ENCODE measurements around the gene TSPAN16. TPM values are rescaled to one million over a fixed set of nuclear protein-coding genes. Genes with fewer than 3 reads are reported as not detected.
A peak's percentile ranks its signal among the peaks of the same experiment; 100 is the strongest.
"Not testable (repeated sequence)": the region's sequence is repeated elsewhere in the genome, so short reads cannot be mapped to it uniquely, and the experiment has no call there.

Gene TSPAN16
- total RNA-seq, 4 donors from 2014 or later: not detected

- Histone ChIP-seq H3K27me3 (no peaks in the 10 kb centered on the region), H3K27ac (peak overlapping the region; percentile 83 to 88), H3K9me3 (no peaks in the 10 kb centered on the region), H3K4me3 (peak overlapping the region; percentile 71 to 84), H3K4me1 (no peaks in the 10 kb centered on the region), H3K36me3 (no peaks in the 10 kb centered on the region)
- DNase-seq: peak in 1 of 2 donors; percentile 37
- TF ChIP-seq CTCF (IDR thresholded peaks at IDR 0.05) (no peak), POLR2A (IDR thresholded peaks at IDR 0.05) (no peak)
- intact Hi-C loops (cut with DNase I; ENCODE audit: low total_unique reads): no loop called here
Observed at GRCh38 chr19:11338569-11339253, 42.8 kb downstream of the TSPAN16 start.

GRCh38 chr19:11339254-11340098, 43.5 kb downstream of the TSPAN16 start, which contains the start of gene RAB3D:
Gene RAB3D, minus strand, starts transcription at chr19:11339657. Its CDS starts 2,258 bp downstream, at chr19:11337399.
- intact Hi-C loops (cut with DNase I; ENCODE audit: low total_unique reads): no loop called here
- DNase-seq: peak; percentile 94 to 95
- TF ChIP-seq CTCF (IDR thresholded peaks at IDR 0.05) (peak in 1 of 4 experiments; percentile 6), POLR2A (IDR thresholded peaks at IDR 0.05) (peak; percentile 35 to 72)
- H3K4me3 ChIP-seq: peak within 1 kb of the TSS; percentile 71 to 84
- no peaks in the 10 kb centered on the region for H3K9me3 ChIP-seq
- H3K4me1 ChIP-seq: peaks cover 0 to 3% of the 10 kb centered on the region in 2 donors
- H3K27ac ChIP-seq: peak within 1 kb of the TSS; percentile 83 to 88
- no peaks in the 10 kb centered on the region for H3K36me3 ChIP-seq
- no peaks in the 10 kb centered on the region for H3K27me3 ChIP-seq

- H3K9me3 ChIP-seq; intact Hi-C loops (cut with DNase I; ENCODE audit: low total_unique reads); DNase-seq; H3K4me1 ChIP-seq; H3K36me3 ChIP-seq; H3K27me3 ChIP-seq: not testable (repeated sequence)
- Histone ChIP-seq H3K4me3 (peak overlapping the region in 1 of 2 donors; percentile 84), H3K27ac (peak overlapping the region; percentile 83 to 88)
Observed at GRCh38 chr19:11340099-11340467, 44.1 kb downstream of the TSPAN16 start.

- TF ChIP-seq POLR2A (IDR thresholded peaks at IDR 0.05) (no peak), CTCF (IDR thresholded peaks at IDR 0.05) (no peak)
Observed at GRCh38 chr19:11342429-11342828, 46.5 kb downstream of the TSPAN16 start.

GRCh38 chr19:11345122-11345803, 49.3 kb downstream of the TSPAN16 start:
- Histone ChIP-seq H3K9me3 (no peaks in the 10 kb centered on the region), H3K36me3 (no peaks in the 10 kb centered on the region), H3K4me3 (peak overlapping the region; percentile 68 to 94), H3K27ac (peak overlapping the region; percentile 86 to 94), H3K4me1 (peaks cover 0 to 9% of the 10 kb centered on the region in 2 donors), H3K27me3 (no peaks in the 10 kb centered on the region)
- TF ChIP-seq POLR2A (IDR thresholded peaks at IDR 0.05): no peak
- TF ChIP-seq CTCF (IDR thresholded peaks at IDR 0.05): no peak
- no peak for DNase-seq
- intact Hi-C loops (cut with DNase I; ENCODE audit: low total_unique reads): no loop called here

More at GRCh38 chr19:11342429-11342828, 46.5 kb downstream of the TSPAN16 start:
- H3K9me3 ChIP-seq: no peaks in the 10 kb centered on the region
- intact Hi-C loops (cut with DNase I; ENCODE audit: low total_unique reads): no loop called here
- H3K36me3 ChIP-seq: no peaks in the 10 kb centered on the region
- H3K4me3 ChIP-seq: no peak overlapping the region
- no peak overlapping the region for H3K27ac ChIP-seq
- no peak for DNase-seq
- no peaks in the 10 kb centered on the region for H3K27me3 ChIP-seq
- H3K4me1 ChIP-seq: peaks cover 0 to 9% of the 10 kb centered on the region in 2 donors
